ENCODE measurements around the gene SMOC2. TPM values are rescaled to one million over a fixed set of nuclear protein-coding genes. Genes with fewer than 3 reads are reported as not detected.

The SMOC2 gene
- total and polyA plus RNA-seq, 2 of the 13 experiments (the other 11 are each of a cell fraction or from before 2014, with no cell fraction given): not detected

GRCh38 chr6:168612586-168612985 lies 171.6 kb downstream of the SMOC2 start:
- ChIA-PET CTCF (ENCODE audit: low intra/inter-chr PET ratio, low total read pairs) (no interaction called here), POLR2A (no interaction called here)
- intact Hi-C loops (cut with micrococcal nuclease; ENCODE audit: unreplicated experiment): no loop called here
- no peak for TF ChIP-seq ATF1 (CRISPR knock-in tag; IDR thresholded peaks at IDR 0.05)
- TF ChIP-seq MTF2 (CRISPR knock-in tag; IDR thresholded peaks at IDR 0.05; ENCODE audit: borderline replicate concordance): no peak
- no peak for TF ChIP-seq PREB (CRISPR knock-in tag; IDR thresholded peaks at IDR 0.05)
- H3K79me2 ChIP-seq (ENCODE audit: insufficient read depth, low read length): no peaks in the 10 kb centered on the region
- DNase-seq (ENCODE audit: low spot score) (no peak), ATAC-seq (no peak), FAIRE-seq (no peak)
- H3K36me3 ChIP-seq (replicated peaks in 1 of 2; ENCODE audit: control insufficient read depth in 1 of 2, insufficient read depth in 2 of 2, low read length in 2 of 2): no peaks in the 10 kb centered on the region
- H2AFZ ChIP-seq (ENCODE audit: low read length): no peak overlapping the region
- peaks cover 9% of the 10 kb centered on the region; the same call in 1 of the 2 replicates for H3K9me3 ChIP-seq (ENCODE audit: low read length)
- no peaks in the 10 kb centered on the region for H3K4me1 ChIP-seq (ENCODE audit: insufficient read depth, low read length)
- H4K20me1 ChIP-seq (ENCODE audit: insufficient read depth, low read length): no peaks in the 10 kb centered on the region
- H3K4me3 ChIP-seq (replicated peaks in 1 of 3; ENCODE audit: insufficient read depth in 1 of 3, low read depth in 2 of 3, low read length in 3 of 3): no peak overlapping the region
- no TSS peak for BruUV-seq (replicated peaks)
- H3K27me3 ChIP-seq (ENCODE audit: control insufficient read depth in 1 of 2, insufficient read depth in 2 of 2, low read length in 2 of 2): peaks cover 3 to 37% of the 10 kb centered on the region in 2 experiments; a peak in 4 of 5 replicates
- no peak overlapping the region for H3K9ac ChIP-seq (ENCODE audit: insufficient read depth, low read depth, low read length)
- H3K27ac ChIP-seq (ENCODE audit: extremely low read length, insufficient read depth, low read length): no peak overlapping the region
- in situ Hi-C loops (cut with HindIII; ENCODE audit: extremely low pct_ligation_motif_present, low pct_unique_long_range_greater_than_20kb): no loop called here
- H3K4me2 ChIP-seq (ENCODE audit: low read depth, low read length): no peak overlapping the region
- 75% methylated on average over 13 of the region's 13 CpGs for WGBS (ENCODE audit: low lambda C conversion rate)

GRCh38 chr6:168615837-168616236 lies 174.9 kb downstream of the SMOC2 start:
- no peaks in the 10 kb centered on the region for H3K4me1 ChIP-seq (ENCODE audit: insufficient read depth, low read length)
- H3K27me3 ChIP-seq (ENCODE audit: control insufficient read depth in 1 of 2, insufficient read depth in 2 of 2, low read length in 2 of 2): peaks cover 6 to 42% of the 10 kb centered on the region in 2 experiments
- H3K27ac ChIP-seq (ENCODE audit: extremely low read length, insufficient read depth, low read length): no peak overlapping the region
- intact Hi-C loops (cut with micrococcal nuclease; ENCODE audit: unreplicated experiment): no loop called here
- no peaks in the 10 kb centered on the region for H3K36me3 ChIP-seq (replicated peaks in 1 of 2; ENCODE audit: control insufficient read depth in 1 of 2, insufficient read depth in 2 of 2, low read length in 2 of 2)
- H3K4me3 ChIP-seq (replicated peaks in 1 of 3; ENCODE audit: insufficient read depth in 1 of 3, low read depth in 2 of 3, low read length in 3 of 3): no peak overlapping the region
- no TSS peak for BruUV-seq (replicated peaks)
- ChIA-PET CTCF (ENCODE audit: low intra/inter-chr PET ratio, low total read pairs) (no interaction called here), POLR2A (no interaction called here)
- no peaks in the 10 kb centered on the region for H4K20me1 ChIP-seq (ENCODE audit: insufficient read depth, low read length)
- DNase-seq (ENCODE audit: low spot score): no peak
- no peak overlapping the region for H2AFZ ChIP-seq (ENCODE audit: low read length)
- in situ Hi-C loops (cut with HindIII; ENCODE audit: extremely low pct_ligation_motif_present, low pct_unique_long_range_greater_than_20kb): no loop called here
- no peak overlapping the region for H3K4me2 ChIP-seq (ENCODE audit: low read depth, low read length)
- 3% methylated on average over 6 of the region's 6 CpGs for WGBS (ENCODE audit: low lambda C conversion rate)
- peaks cover 9% of the 10 kb centered on the region; the same call in 1 of the 2 replicates for H3K9me3 ChIP-seq (ENCODE audit: low read length)
- ATAC-seq: no peak
- no peak for FAIRE-seq
- H3K79me2 ChIP-seq (ENCODE audit: insufficient read depth, low read length): no peaks in the 10 kb centered on the region
- no peak overlapping the region for H3K9ac ChIP-seq (ENCODE audit: insufficient read depth, low read depth, low read length)
- no peak for TF ChIP-seq DBP (CRISPR knock-in tag; IDR thresholded peaks at IDR 0.05; ENCODE audit: not compliant biosample characterization)
- TF ChIP-seq SMAD3 (CRISPR knock-in tag; IDR thresholded peaks at IDR 0.05): no peak
- TF ChIP-seq ZBTB38 (CRISPR knock-in tag; IDR thresholded peaks at IDR 0.05): no peak
- no peak for TF ChIP-seq ZNF34 (CRISPR knock-in tag; IDR thresholded peaks at IDR 0.05; ENCODE audit: borderline replicate concordance)
- no peak for TF ChIP-seq TARDBP (CRISPR knock-in tag; IDR thresholded peaks at IDR 0.05)
- no peak for TF ChIP-seq DZIP1 (CRISPR knock-in tag; IDR thresholded peaks at IDR 0.05)
- no peak for TF ChIP-seq GFI1 (CRISPR knock-in tag; IDR thresholded peaks at IDR 0.05; ENCODE audit: borderline replicate concordance)
- no peak for TF ChIP-seq LCORL (IDR thresholded peaks at IDR 0.05)
- no peak for TF ChIP-seq LCORL (CRISPR knock-in tag; IDR thresholded peaks at IDR 0.05)
- no peak for TF ChIP-seq NFE2L1 (CRISPR knock-in tag; IDR thresholded peaks at IDR 0.05; ENCODE audit: borderline replicate concordance)

Data from HepG2 (cell line).